Bladder microvascular endothelial cell (primary cell): ENCODE measurements around the gene GBA3. TPM values are rescaled to one million over a fixed set of nuclear protein-coding genes. Genes with fewer than 3 reads are reported as not detected.

Experiments used
- total RNA-seq: library from RNA; depleted of rRNA; stranded (reverse); fragments of >200 nt; gene quantifications from 2 replicates; pipeline ENCODE4 v1.2.3, GENCODE V29; 2014

The GBA3 gene
- total RNA-seq: not detected in 2 replicates

GRCh38 chr4:22692736-22693135 is at the start of gene GBA3:
TSS of gene GBA3 (plus strand) at chr4:22692937.

Other genes starting within 250 kb of the GBA3 start
- 1.3 and 27.7 TPM in 2 replicates for gene ADGRA3, start 176.9 kb upstream of the GBA3 start, total RNA-seq